ENCODE data around the gene PA2G4. TPM values are rescaled to one million over a fixed set of nuclear protein-coding genes. Genes with fewer than 3 reads are reported as not detected.

Gene PA2G4
- total and polyA plus RNA-seq, 4 donors = 56.8 to 148 (median 68.6) TPM

DNA sequence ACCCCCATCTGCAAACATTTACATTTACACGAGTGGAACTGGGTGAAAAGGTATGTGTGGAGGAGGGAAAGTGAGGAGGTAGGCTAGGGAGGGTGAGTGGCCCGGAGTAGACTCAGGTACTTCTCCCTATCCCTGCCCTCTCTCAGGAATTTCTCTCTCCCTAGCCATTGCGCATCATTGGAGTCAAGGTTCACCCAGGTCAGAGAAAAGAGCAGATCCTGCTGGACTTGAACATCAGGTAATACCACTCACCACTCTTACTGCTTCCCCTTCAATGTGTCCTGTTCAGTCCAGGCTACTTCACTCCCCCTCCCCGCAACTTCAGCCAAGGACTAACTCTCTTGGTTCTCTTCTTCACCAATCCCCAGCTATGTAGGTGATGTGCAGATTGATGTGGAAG, 26.5 kb downstream of the PA2G4 start:
- peaks cover 0 to 31% (median 25%) of the 10 kb centered on the region in 4 donors for H3K4me1 ChIP-seq (ENCODE audit: control insufficient read depth in 4 of 4, insufficient read depth in 4 of 4, low read length in 3 of 4)
- DNase-seq (ENCODE audit: low spot score) = no peak
- no peak overlapping the region for H3K9ac ChIP-seq (ENCODE audit: low read depth in 1 of 2, low read length in 2 of 2)
- no peak for TF ChIP-seq TAF1 (conservative IDR thresholded peaks at IDR 0.05)
- TF ChIP-seq MAX (IDR thresholded peaks at IDR 0.05) = no peak
- TF ChIP-seq YY1 (IDR thresholded peaks at IDR 0.05) = no peak
- TF ChIP-seq NR2F2 (IDR thresholded peaks at IDR 0.05) = no peak
- no peak for TF ChIP-seq GABPA (IDR thresholded peaks at IDR 0.05 in 1 of 2, conservative IDR thresholded peaks at IDR 0.05 in 1 of 2)
- TF ChIP-seq REST (IDR thresholded peaks at IDR 0.05) = no peak
- H3K4me3 ChIP-seq (ENCODE audit: low read depth in 1 of 3, low read length in 3 of 3) = no peak overlapping the region
- H3K9me3 ChIP-seq (ENCODE audit: control insufficient read depth in 4 of 4, low read length in 3 of 4) = no peaks in the 10 kb centered on the region
- peaks cover 9 to 36% (median 26%) of the 10 kb centered on the region in 4 donors for H3K36me3 ChIP-seq (ENCODE audit: control insufficient read depth in 4 of 4, insufficient read depth in 3 of 4, low read depth in 1 of 4, low read length in 3 of 4)
- 83% methylated on average over 4 of the region's 4 CpGs for WGBS
- H3K27ac ChIP-seq (ENCODE audit: low read depth in 1 of 2, low read length in 2 of 2) = no peak overlapping the region
- no peaks in the 10 kb centered on the region for H3K27me3 ChIP-seq (ENCODE audit: control insufficient read depth in 4 of 4, insufficient read depth in 4 of 4, low read length in 3 of 4)

DNA sequence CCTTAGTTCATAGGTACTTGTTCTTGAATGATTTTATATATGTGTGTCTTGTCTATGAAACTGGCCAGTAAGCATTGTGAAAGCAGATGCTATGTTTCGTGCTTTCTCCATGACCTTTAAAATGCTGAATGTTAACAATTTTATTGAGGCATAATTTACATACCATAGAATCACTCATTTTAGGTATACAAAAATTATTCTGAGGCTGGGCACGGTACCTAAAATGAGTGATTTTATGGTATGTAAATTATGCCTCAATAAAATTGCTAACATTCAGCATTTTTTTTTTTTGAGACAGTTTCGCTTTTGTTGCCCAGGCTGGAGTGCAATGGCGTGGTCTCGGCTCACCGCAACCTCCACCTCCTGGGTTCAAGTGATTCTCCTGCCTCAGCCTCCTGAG, 30.5 kb downstream of the PA2G4 start:
- H3K4me1 ChIP-seq (ENCODE audit: control insufficient read depth in 4 of 4, insufficient read depth in 4 of 4, low read length in 3 of 4) = peaks cover 0 to 4% (median 0%) of the 10 kb centered on the region in 4 donors
- no peak overlapping the region for H3K27ac ChIP-seq (ENCODE audit: low read depth in 1 of 2, low read length in 2 of 2)
- 98% methylated on average over 6 of the region's 6 CpGs for WGBS
- TF ChIP-seq, protein P1, sequence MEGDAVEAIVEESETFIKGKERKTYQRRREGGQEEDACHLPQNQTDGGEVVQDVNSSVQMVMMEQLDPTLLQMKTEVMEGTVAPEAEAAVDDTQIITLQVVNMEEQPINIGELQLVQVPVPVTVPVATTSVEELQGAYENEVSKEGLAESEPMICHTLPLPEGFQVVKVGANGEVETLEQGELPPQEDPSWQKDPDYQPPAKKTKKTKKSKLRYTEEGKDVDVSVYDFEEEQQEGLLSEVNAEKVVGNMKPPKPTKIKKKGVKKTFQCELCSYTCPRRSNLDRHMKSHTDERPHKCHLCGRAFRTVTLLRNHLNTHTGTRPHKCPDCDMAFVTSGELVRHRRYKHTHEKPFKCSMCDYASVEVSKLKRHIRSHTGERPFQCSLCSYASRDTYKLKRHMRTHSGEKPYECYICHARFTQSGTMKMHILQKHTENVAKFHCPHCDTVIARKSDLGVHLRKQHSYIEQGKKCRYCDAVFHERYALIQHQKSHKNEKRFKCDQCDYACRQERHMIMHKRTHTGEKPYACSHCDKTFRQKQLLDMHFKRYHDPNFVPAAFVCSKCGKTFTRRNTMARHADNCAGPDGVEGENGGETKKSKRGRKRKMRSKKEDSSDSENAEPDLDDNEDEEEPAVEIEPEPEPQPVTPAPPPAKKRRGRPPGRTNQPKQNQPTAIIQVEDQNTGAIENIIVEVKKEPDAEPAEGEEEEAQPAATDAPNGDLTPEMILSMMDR (IDR thresholded peaks at IDR 0.05; ENCODE audit: low read depth, low read length, missing input control) = no peak
- TF ChIP-seq HNF4A (conservative IDR thresholded peaks at IDR 0.05) (no peak), FOXA2 (IDR thresholded peaks at IDR 0.05) (no peak), HNF4G (IDR thresholded peaks at IDR 0.05) (no peak), YY1 (IDR thresholded peaks at IDR 0.05) (no peak), NR2F2 (IDR thresholded peaks at IDR 0.05) (no peak), RXRA (IDR thresholded peaks at IDR 0.05) (no peak), GABPA (IDR thresholded peaks at IDR 0.05 in 1 of 2, conservative IDR thresholded peaks at IDR 0.05 in 1 of 2) (no peak), RAD21 (IDR thresholded peaks at IDR 0.05) (no peak), JUND (IDR thresholded peaks at IDR 0.05) (no peak)
- TF ChIP-seq, protein P2, sequence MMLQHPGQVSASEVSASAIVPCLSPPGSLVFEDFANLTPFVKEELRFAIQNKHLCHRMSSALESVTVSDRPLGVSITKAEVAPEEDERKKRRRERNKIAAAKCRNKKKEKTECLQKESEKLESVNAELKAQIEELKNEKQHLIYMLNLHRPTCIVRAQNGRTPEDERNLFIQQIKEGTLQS (IDR thresholded peaks at IDR 0.05) = no peak
- no peak overlapping the region for H3K9ac ChIP-seq (ENCODE audit: low read depth in 1 of 2, low read length in 2 of 2)
- H3K36me3 ChIP-seq (ENCODE audit: control insufficient read depth in 4 of 4, insufficient read depth in 3 of 4, low read depth in 1 of 4, low read length in 3 of 4) = peaks cover 22 to 66% (median 53%) of the 10 kb centered on the region in 4 donors
- H3K27me3 ChIP-seq (ENCODE audit: control insufficient read depth in 4 of 4, insufficient read depth in 4 of 4, low read length in 3 of 4) = no peaks in the 10 kb centered on the region
- H3K4me3 ChIP-seq (ENCODE audit: low read depth in 1 of 3, low read length in 3 of 3) = no peak overlapping the region
- no peak for DNase-seq (ENCODE audit: low spot score)
- no peaks in the 10 kb centered on the region for H3K9me3 ChIP-seq (ENCODE audit: control insufficient read depth in 4 of 4, low read length in 3 of 4)

All from liver (tissue), 9 donors.